GM19023 (cell line): ENCODE results near the gene STUM.
A peak's percentile ranks its signal among the peaks of the same experiment; 100 is the strongest.

Experiments
- ATAC-seq: cut with Tn5 transposase; IDR thresholded peaks from one replicate; pipeline ENCODE4 v1.9.1; 2021; ENCODE audit warnings: mild to moderate bottlenecking, moderate library complexity; ENCODE audit not compliant: unreplicated experiment

Gene STUM

GRCh38 chr1:226533220-226533619, 15.3 kb upstream of the STUM start:
- no peak for ATAC-seq

- ATAC-seq = no peak
Measured at GRCh38 chr1:226534098-226534497, 14.5 kb upstream of the STUM start.

GRCh38 chr1:226534645-226535044, 13.9 kb upstream of the STUM start:
- ATAC-seq = no peak

GRCh38 chr1:226535666-226536065, 12.9 kb upstream of the STUM start:
- ATAC-seq = no peak

GRCh38 chr1:226541231-226541630, 7.3 kb upstream of the STUM start:
- ATAC-seq = no peak

GRCh38 chr1:226541631-226542622, 6.6 kb upstream of the STUM start:
- ATAC-seq = no peak

- ATAC-seq = no peak
Measured at GRCh38 chr1:226542623-226543103, 5.9 kb upstream of the STUM start.

- no peak for ATAC-seq
Measured at GRCh38 chr1:226545836-226546596, 2.5 kb upstream of the STUM start.

- no peak for ATAC-seq
Measured at GRCh38 chr1:226546926-226547325, 1.6 kb upstream of the STUM start.

GRCh38 chr1:226547754-226548191, 791 bp upstream of the STUM start:
- ATAC-seq = no peak

- ATAC-seq = peak; percentile 8
Measured at GRCh38 chr1:226549094-226549936, 751 bp downstream of the STUM start.

GRCh38 chr1:226549937-226550671, 1.5 kb downstream of the STUM start:
- peak; percentile 66 for ATAC-seq

- ATAC-seq = no peak
Measured at GRCh38 chr1:226550672-226551041, 2.1 kb downstream of the STUM start.

- no peak for ATAC-seq
Measured at GRCh38 chr1:226551299-226551698, 2.7 kb downstream of the STUM start.

GRCh38 chr1:226552061-226552460, 3.5 kb downstream of the STUM start:
- no peak for ATAC-seq

GRCh38 chr1:226553266-226553923, 4.8 kb downstream of the STUM start:
- ATAC-seq = no peak

- ATAC-seq = no peak
Measured at GRCh38 chr1:226553924-226554282, 5.3 kb downstream of the STUM start.

- ATAC-seq = no peak
Measured at GRCh38 chr1:226555092-226555491, 6.5 kb downstream of the STUM start.

- no peak for ATAC-seq
Measured at GRCh38 chr1:226557424-226557823, 8.9 kb downstream of the STUM start.
